HG02610 (cell line): ENCODE data around the gene IGFBPL1.
A peak's percentile ranks its signal among the peaks of the same experiment; 100 is the strongest.

Source experiments
- ATAC-seq: cut with Tn5 transposase; IDR thresholded peaks from one replicate; pipeline ENCODE4 v1.9.1; 2021; ENCODE audit warnings: mild to moderate bottlenecking, moderate library complexity; ENCODE audit not compliant: unreplicated experiment

Gene IGFBPL1

GRCh38 chr9:38432922-38433510 is 8.8 kb upstream of the IGFBPL1 start:
- no peak for ATAC-seq

- ATAC-seq = peak; percentile 57
These were observed 6.9 kb upstream of the IGFBPL1 start for GRCh38 chr9:38431116-38431515.

GRCh38 chr9:38428062-38428461 is 3.8 kb upstream of the IGFBPL1 start:
- no peak for ATAC-seq

- no peak for ATAC-seq
These were observed 664 bp upstream of the IGFBPL1 start for GRCh38 chr9:38424918-38425317.

GRCh38 chr9:38423273-38423972 is 831 bp downstream of the IGFBPL1 start:
- no peak for ATAC-seq

- ATAC-seq = no peak
These were observed 1.5 kb downstream of the IGFBPL1 start for GRCh38 chr9:38422555-38423260.

GRCh38 chr9:38421498-38422211 is 2.6 kb downstream of the IGFBPL1 start:
- ATAC-seq = no peak

- ATAC-seq = no peak
These were observed 5.1 kb downstream of the IGFBPL1 start for GRCh38 chr9:38419181-38419580.

GRCh38 chr9:38418366-38418765 is 5.9 kb downstream of the IGFBPL1 start:
- no peak for ATAC-seq

- ATAC-seq = no peak
These were observed 7.0 kb downstream of the IGFBPL1 start for GRCh38 chr9:38417003-38417945.

- no peak for ATAC-seq
These were observed 7.8 kb downstream of the IGFBPL1 start for GRCh38 chr9:38416461-38416860.

- no peak for ATAC-seq
These were observed 8.4 kb downstream of the IGFBPL1 start for GRCh38 chr9:38415856-38416255.

- ATAC-seq = no peak
These were observed 10.1 kb downstream of the IGFBPL1 start for GRCh38 chr9:38414040-38414723.

- no peak for ATAC-seq
These were observed 11.0 kb downstream of the IGFBPL1 start for GRCh38 chr9:38413283-38413682.

- no peak for ATAC-seq
These were observed 11.5 kb downstream of the IGFBPL1 start for GRCh38 chr9:38412751-38413150.

GRCh38 chr9:38408719-38409118 is 15.5 kb downstream of the IGFBPL1 start:
- ATAC-seq = peak; percentile 74

- no peak for ATAC-seq
These were observed 17.6 kb downstream of the IGFBPL1 start for GRCh38 chr9:38406476-38407186.

- ATAC-seq = no peak
These were observed 18.5 kb downstream of the IGFBPL1 start for GRCh38 chr9:38405785-38406184.

- ATAC-seq = no peak
These were observed 19.9 kb downstream of the IGFBPL1 start for GRCh38 chr9:38404314-38404713.
